Measurements from ENCODE around the gene CFAP46.
A peak's percentile ranks its signal among the peaks of the same experiment; 100 is the strongest.

CFAP46 gene

GRCh38 chr10:132900211-132900756 is 42.1 kb downstream of the CFAP46 start:
- Histone ChIP-seq H3K4me3 (ENCODE audit: low read depth, low read length) (no peak overlapping the region), H3K27ac (no peak overlapping the region), H3K36me3 (no peaks in the 10 kb centered on the region), H3K27me3 (ENCODE audit: insufficient read depth, low read depth, severe bottlenecking) (no peaks in the 10 kb centered on the region), H3K9me3 (ENCODE audit: severe bottlenecking) (peaks cover 8% of the 10 kb centered on the region)
- no peak for DNase-seq
- TF ChIP-seq CTCF (IDR thresholded peaks at IDR 0.05; ENCODE audit: low read depth, low read length) = no peak

- Histone ChIP-seq H3K27me3 (ENCODE audit: insufficient read depth, low read depth, severe bottlenecking) (no peaks in the 10 kb centered on the region), H3K9me3 (ENCODE audit: severe bottlenecking) (peaks cover 8% of the 10 kb centered on the region), H3K27ac (no peak overlapping the region), H3K36me3 (no peaks in the 10 kb centered on the region), H3K4me3 (ENCODE audit: low read depth, low read length) (no peak overlapping the region)
- no peak for TF ChIP-seq CTCF (IDR thresholded peaks at IDR 0.05; ENCODE audit: low read depth, low read length)
- DNase-seq = peak; percentile 3
These were observed 42.7 kb downstream of the CFAP46 start for GRCh38 chr10:132899751-132900065.

- no peak overlapping the region for H3K4me3 ChIP-seq (ENCODE audit: low read depth, low read length)
- peak; percentile 2 for DNase-seq
- H3K9me3 ChIP-seq (ENCODE audit: severe bottlenecking) = peaks cover 8% of the 10 kb centered on the region
- no peaks in the 10 kb centered on the region for H3K36me3 ChIP-seq
- H3K27me3 ChIP-seq (ENCODE audit: insufficient read depth, low read depth, severe bottlenecking) = no peaks in the 10 kb centered on the region
- H3K27ac ChIP-seq = no peak overlapping the region
- TF ChIP-seq CTCF (IDR thresholded peaks at IDR 0.05; ENCODE audit: low read depth, low read length) = no peak
These were observed 43.2 kb downstream of the CFAP46 start for GRCh38 chr10:132899054-132899750.

- no peaks in the 10 kb centered on the region for H3K36me3 ChIP-seq
- DNase-seq = peak; percentile 5
- no peak overlapping the region for H3K4me3 ChIP-seq (ENCODE audit: low read depth, low read length)
- TF ChIP-seq CTCF (IDR thresholded peaks at IDR 0.05; ENCODE audit: low read depth, low read length) = no peak
- H3K27ac ChIP-seq = no peak overlapping the region
- no peaks in the 10 kb centered on the region for H3K27me3 ChIP-seq (ENCODE audit: insufficient read depth, low read depth, severe bottlenecking)
- peaks cover 8% of the 10 kb centered on the region for H3K9me3 ChIP-seq (ENCODE audit: severe bottlenecking)
These were observed 43.8 kb downstream of the CFAP46 start for GRCh38 chr10:132898391-132899053.

GRCh38 chr10:132897516-132898381 is 44.6 kb downstream of the CFAP46 start:
- Histone ChIP-seq H3K36me3 (no peaks in the 10 kb centered on the region), H3K27me3 (ENCODE audit: insufficient read depth, low read depth, severe bottlenecking) (no peaks in the 10 kb centered on the region), H3K9me3 (ENCODE audit: severe bottlenecking) (peaks cover 8% of the 10 kb centered on the region), H3K27ac (no peak overlapping the region), H3K4me3 (ENCODE audit: low read depth, low read length) (no peak overlapping the region)
- no peak for TF ChIP-seq CTCF (IDR thresholded peaks at IDR 0.05; ENCODE audit: low read depth, low read length)
- DNase-seq = no peak
